GM20000 (cell line): ENCODE data around the gene FAM163A.

Experiments
- DNase-seq: peaks from one replicate; pipeline ENCODE4 v3.0.0; 2012; ENCODE audit warnings: low spot score
- TF ChIP-seq, protein P1 (sequence below): IDR thresholded peaks from 2 replicates; pipeline ENCODE4 v1.5.1; 2012; ENCODE audit warnings: mild to moderate bottlenecking, control low read depth; ENCODE audit errors: extremely low read depth, missing control alignments

FAM163A gene

DNA sequence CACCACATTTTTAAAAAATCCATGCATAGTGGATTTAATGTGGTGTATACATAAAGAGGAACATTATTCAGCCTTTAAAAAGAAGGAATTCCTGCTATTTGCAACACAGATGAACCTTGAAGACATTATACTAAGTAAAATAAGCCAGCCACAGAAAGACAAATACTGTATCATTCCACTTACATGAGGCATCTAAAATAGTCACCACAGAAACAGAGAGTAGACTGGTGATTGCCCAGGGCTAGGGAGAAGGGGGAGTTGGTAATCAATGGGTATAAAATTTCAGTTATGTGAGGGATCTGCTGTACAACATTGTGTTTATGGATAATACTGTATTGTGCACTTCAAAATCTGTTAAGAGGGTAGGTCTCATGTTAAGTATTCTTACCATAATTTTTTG, 10.0 kb downstream of the FAM163A start:
- DNase-seq, result no peak
- TF ChIP-seq, protein P1, sequence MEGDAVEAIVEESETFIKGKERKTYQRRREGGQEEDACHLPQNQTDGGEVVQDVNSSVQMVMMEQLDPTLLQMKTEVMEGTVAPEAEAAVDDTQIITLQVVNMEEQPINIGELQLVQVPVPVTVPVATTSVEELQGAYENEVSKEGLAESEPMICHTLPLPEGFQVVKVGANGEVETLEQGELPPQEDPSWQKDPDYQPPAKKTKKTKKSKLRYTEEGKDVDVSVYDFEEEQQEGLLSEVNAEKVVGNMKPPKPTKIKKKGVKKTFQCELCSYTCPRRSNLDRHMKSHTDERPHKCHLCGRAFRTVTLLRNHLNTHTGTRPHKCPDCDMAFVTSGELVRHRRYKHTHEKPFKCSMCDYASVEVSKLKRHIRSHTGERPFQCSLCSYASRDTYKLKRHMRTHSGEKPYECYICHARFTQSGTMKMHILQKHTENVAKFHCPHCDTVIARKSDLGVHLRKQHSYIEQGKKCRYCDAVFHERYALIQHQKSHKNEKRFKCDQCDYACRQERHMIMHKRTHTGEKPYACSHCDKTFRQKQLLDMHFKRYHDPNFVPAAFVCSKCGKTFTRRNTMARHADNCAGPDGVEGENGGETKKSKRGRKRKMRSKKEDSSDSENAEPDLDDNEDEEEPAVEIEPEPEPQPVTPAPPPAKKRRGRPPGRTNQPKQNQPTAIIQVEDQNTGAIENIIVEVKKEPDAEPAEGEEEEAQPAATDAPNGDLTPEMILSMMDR, result no peak

DNA sequence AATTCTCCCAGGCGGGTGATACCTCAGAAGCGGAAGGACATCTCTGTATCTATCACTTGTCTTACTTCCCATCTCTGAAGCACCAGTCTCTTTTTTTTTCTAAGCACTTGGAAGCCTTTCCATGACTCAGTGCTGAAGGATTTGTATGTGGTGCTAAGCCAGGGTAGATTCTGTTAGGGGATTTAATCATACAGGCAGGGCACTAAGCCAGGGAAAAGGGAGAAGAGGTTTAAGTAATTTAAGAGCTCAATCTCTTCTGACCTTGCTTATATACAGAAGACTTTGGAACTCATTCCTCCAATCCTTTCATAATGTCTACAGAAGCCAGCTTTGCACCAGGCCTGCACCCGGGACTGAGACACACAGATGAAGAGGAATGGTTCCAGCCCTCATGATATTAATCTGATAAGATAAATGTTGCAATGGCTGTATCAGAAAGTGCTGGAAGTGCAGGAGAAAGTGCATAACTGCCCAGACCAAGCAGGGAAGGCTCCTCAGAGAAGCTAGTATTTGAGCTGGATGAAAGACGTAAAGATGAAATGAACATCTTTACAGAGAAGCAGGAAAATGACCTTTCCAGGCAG, 11.0 kb downstream of the FAM163A start:
- TF ChIP-seq, protein P1, result no peak
- DNase-seq, result no peak

DNA sequence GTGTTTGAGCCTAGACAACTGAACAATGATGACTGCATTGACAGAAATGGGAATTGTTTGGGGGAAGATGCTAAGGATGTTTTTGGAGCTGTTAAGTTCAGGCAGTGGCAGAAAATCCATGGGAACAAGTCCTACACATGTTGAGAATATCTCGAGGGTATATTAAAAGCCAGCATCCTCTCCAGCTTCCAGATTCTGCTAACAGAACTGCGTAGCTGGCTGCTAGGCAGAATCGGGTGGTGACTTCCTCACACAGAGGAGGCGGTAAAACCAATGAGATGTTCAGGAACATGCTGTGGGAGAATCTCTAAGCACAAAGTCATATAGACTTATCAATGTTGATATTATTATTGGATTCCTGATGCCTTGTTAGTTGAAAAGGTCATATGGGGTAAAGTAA, 14.8 kb downstream of the FAM163A start:
- TF ChIP-seq, protein P1, result no peak
- DNase-seq, result no peak

DNA sequence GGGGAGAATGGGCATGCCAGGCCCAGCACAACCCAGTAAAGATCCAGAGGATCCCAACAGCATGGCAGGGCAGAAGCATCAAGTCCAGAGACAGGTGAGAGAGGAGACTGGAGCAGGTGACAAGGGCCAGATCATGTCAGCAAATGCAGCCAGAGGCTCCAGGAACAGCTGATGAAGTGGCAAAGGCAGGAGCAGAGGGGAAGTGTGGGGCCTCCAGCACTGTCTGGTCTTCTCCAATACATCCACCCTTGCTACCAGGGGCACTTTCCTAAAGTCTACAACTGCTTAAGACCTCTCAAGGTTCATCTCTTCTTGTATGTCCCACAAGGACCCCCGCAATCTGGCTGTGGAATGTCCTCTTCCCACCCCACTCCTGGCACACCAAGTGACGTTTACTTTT, 17.4 kb downstream of the FAM163A start:
- TF ChIP-seq, protein P1, result no peak
- DNase-seq, result no peak

DNA sequence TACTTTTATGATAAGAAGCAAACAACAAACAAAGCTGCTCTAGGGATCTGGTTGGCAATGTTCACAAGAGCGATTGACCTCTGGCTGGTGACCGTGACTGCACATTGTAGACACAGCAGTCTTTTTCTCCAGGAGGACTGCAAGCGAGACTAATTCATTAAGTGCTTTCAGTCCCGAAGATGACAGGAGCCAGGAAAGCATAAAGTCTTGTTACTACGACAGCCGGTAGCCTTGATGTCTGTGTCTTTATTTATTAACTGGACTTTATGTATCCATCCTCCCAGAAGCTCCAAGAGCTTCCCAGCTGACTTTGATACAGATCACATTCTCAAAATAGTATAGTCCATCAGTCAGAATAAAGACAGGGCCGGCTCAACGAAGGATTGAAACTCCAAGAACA, 18.2 kb downstream of the FAM163A start:
- DNase-seq, result no peak
- TF ChIP-seq, protein P1, result no peak

DNA sequence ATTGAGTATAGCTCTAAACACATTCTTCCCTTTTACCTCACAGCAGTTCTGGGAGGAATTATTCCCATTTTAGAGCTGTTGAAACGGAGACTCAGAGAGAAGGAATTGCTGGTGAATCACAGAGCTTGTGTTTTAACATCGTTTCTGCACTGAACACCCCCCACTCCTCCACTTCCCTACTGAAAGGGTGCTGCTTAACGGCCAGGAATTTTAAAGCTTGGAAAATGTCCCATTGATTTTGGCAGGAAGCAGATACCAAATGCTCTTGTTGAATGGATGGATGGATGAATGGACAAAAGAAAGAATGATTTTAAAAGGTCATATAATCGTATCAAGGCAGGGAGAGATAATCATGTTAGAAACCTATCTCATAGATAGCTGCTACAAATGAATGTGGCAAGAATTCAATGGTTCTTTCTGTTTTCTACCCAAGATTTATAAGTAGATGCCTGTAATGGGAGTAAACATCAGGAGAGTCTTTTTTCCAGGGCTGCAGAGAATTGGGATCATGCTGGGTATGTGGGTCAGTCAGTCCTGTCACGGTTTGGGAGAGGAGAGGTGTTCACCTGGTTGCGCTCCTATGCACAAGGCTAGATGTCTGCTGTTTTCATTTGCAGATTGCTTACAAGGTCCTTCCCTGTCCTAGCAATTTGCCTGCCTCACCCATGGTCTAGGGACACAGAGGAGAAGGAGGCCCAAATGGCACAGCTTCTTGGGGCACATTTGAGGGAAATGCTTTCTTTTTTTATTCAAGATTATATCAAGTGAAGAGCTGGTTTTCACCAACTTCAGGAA, 19.0 kb downstream of the FAM163A start:
- DNase-seq, result no peak
- TF ChIP-seq, protein P1, result no peak

DNA sequence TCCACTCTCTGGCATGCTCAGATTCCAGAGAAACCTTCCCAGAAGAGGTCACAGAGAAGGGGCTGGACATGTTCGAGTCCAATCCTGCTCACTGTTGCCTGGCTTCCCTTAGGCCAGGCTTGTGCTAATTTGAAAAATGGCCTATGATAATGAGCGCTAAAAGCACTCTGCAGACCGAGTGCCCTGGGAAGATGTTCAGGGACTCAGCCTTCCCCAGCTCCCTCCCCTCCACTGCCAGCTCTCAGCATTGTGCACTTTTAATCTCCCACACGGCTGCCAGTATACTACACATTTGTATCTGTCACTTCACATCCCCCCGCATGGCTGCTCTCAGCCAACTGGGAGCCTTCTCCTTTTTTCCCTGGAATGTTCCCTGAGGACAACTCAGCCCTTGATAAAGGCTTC, 24.1 kb downstream of the FAM163A start:
- no peak for DNase-seq
- TF ChIP-seq, protein P1, result no peak
